Activated CD8-positive, alpha-beta memory T cell treated with anti-CD3 and anti-CD28 coated beads for 1 hour (primary cell): Measurements from ENCODE around the gene MSX1.

Experiments
- DNase-seq, 2 donors: peaks; one replicate each; pipeline ENCODE4 v3.0.0-alpha.2; 2020; ENCODE audit warnings: low read depth in 1 of 2; ENCODE audit errors: extremely low read depth in 1 of 2

The MSX1 gene

GRCh38 chr4:4899202-4899925 is 39.9 kb downstream of the MSX1 start:
- no peak for DNase-seq

GRCh38 chr4:4901877-4902276 is 42.4 kb downstream of the MSX1 start:
- no peak for DNase-seq

DNA sequence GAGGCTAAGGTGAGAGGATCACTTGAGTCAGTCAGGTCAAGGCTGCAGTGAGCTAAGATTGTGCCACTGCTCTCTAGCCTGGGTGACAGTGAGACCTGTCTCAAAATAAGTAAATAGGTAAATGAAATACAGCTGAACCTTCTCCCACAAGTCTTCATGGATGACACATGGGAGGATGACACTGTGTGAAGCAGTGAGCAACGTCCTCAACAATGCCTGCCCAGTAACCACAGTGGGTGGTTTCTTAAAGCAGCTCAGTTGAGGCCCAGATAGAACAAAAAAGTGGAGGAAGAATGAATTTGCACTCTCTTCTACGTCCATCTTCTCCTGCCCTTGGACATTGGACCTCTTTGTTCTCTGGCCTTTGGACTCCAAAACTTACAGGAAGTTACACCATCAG is 52.7 kb downstream of the MSX1 start:
- DNase-seq = no peak

GRCh38 chr4:4913147-4913561 is 53.7 kb downstream of the MSX1 start:
- DNase-seq = no peak
